Measurements from ENCODE around the gene OSBPL10.

Gene OSBPL10

DNA sequence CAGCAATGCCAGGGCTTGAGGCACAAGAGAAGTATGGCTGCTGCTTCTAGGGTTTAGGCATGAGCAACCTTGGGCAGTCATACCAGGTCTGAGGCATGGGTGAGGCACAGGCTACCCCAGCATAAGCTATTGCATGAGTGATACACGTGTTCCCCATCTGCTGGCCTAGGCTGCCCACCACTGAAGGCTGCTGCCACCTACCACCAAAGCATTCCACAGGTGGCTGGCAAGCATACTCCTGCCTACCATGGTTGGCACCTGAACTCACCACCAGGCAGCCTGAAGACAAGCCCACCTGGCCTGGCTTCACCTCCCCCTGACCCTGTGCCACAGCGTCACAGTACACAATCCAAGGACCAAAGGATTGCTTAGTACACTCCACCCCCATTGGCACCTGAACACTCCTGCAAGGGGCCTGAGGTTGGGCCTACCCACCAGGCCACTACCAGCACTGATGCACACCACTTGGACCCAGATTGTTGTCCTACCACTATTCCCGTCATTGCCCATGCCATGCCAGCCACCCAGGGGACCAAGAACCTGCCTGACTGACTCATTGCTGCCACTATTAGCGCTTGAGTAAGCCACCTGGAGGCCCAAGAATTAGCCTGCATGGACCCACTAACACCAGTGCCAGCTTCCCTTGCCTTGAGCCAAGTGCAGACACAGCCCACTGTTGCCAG is 332.6 kb downstream of the OSBPL10 start:
- DNase-seq = no peak

DNA sequence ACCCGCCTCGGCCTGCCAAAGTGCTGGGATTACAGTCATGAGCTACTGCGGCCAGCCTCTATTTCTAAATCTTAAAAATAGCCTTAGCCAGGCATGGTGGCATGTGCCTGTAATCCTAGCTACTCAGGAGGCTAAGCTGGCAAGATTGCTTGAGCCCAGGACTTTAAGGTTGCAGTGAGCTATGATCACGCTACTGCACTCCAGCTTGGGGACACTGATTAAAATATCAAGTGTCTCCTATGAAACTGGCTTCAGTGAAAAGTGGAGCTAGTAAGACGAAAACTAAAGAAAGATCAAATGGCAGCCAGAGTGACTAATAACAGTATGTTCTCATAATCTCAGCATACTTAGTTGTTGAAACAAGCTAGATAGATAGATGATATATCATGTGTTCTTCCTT is 335.8 kb downstream of the OSBPL10 start:
- DNase-seq = no peak

DNA sequence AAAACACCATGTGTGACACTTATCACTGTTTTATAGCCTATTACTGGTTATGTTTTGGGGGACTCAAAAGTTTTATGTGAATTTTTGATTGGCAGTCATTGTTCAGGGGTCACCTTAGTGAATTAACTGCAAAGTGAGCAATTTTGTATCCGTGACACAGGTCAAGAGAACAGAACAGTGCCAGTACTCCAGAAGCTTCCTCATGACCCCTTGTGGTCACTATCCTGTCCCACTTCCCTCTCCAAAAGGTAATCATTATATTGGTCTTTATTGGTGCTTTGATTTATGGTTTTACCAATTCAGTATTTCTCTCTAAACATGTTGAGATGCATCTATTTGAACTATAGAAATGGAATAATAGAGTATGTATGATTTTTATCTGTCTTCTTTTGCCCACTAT is 341.2 kb downstream of the OSBPL10 start:
- no peak for DNase-seq

DNA sequence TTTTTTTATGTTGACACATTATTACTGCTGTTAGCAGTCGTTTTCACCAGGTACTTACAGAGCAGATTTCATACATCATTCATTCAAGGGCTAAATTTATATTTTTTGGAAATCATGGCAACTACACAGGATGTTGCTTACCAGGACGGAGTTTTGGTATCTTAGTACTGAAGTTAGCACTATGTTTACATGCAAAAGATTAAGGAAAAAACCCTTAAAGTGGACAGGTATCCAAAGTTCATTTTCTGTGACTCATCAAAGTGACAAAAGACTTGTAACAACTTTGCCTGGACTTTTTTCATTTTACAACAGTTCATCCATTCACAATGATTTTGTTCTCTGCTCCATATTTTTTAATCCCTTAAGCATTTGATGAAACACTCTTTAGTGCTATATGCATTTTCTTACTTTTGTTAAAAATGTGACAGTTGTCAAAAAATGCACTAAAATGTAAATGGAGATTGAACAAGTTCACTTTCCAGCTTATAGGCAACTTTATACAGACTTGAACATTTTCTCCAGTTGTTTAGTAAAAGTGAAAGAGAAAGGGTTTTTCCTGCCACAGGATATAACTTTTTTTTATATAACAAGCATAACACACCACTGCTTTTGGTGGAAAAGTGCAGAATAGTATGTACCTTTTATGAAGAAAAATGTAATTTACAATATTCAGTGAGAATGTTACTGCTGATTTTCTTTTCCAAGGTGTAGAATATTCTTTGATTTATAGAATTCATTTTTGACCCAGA is 344.2 kb downstream of the OSBPL10 start:
- no peak for DNase-seq

DNA sequence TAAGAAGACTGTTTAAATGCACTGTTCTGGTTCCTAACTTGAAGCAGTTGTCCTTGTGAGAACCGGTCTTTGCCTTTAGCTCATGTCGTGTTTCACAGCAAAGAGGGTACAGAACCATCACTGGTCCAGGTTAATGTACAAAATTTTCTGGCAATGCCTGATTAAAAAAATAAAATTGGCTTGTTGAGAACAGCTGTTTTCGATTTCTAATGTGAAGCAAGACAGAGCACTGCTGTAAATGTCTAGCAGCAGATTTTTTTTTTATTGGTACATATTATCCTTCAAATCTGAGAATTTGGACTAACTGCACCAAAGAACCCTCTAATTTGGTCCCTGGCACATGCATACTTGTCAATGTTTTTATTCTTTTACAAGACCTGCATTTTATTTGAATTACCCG is 345.0 kb downstream of the OSBPL10 start:
- DNase-seq = no peak

DNA sequence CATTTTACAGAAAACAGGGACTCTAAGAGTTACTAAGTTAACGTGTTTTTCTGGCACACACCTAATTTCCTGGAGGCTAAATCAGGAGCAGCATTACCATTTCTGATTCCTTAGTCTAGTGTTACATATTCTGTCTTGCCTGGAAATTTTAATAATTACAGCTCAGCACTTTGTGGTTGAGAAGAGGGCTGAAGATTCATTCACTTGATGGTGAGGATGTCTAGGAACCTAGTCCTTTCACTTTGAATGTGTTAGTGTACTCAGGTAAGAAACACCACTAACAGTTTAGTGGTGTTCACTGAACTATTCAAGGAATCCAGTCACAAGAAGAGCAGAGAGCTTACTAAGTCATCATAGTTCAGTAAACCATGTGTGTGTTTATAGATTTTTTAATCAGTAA is 345.5 kb downstream of the OSBPL10 start:
- no peak for DNase-seq

DNA sequence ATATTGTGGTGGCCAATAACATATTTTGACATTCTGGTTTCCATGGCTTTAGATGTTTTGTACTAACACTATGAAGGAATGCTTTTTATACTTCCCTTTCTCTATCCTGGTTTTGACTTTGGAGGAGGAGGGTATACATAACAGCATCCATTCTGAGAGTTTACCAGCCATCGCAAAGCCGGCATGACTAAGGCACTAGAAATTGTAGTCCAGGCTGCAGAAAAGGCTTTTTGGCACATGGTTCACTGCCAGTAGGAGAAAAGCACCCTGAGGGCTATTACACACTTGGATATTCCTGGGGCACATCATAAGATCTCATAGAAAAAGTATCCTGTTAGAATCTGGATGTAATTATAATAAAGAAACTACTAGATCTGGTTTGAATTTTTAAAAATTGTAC is 346.6 kb downstream of the OSBPL10 start:
- DNase-seq = no peak

DNA sequence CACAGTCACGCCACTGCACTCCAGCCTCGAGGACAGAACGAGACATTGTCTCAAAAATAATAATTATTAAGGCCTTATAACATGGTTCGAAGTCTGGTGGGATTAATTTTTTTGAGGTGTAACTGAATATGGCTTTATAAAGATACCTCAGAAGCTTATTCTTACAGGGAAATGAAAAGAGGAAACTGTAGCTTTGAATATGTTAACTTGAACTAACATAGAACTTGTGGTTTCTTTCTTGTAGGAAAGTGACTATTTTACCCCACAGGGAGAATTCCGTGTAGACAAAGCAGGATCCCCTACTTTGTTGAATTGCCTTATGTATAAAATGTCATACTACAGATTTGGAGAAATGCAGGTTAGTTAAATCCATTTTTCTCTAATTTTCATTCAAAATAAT is 352.0 kb downstream of the OSBPL10 start:
- DNase-seq = no peak

DNA sequence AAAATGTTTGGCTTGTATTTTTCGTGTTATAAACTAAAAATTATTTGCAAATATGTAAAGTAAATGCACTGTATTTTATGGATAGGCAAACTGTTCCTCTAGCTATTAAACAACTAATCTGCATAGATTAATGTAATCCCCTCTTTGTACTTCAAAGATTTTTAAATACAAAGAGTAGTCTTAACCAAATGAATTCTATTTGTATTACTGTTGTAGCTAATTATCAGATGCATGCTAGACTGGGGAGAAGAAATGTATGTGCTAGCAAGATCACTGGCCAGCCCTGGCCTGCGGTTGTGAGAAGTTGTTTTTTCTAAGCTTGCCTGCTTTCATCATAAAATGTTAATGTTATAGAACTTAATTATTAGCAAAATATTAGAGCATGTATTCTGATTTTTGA is 355.7 kb downstream of the OSBPL10 start:
- no peak for DNase-seq

DNA sequence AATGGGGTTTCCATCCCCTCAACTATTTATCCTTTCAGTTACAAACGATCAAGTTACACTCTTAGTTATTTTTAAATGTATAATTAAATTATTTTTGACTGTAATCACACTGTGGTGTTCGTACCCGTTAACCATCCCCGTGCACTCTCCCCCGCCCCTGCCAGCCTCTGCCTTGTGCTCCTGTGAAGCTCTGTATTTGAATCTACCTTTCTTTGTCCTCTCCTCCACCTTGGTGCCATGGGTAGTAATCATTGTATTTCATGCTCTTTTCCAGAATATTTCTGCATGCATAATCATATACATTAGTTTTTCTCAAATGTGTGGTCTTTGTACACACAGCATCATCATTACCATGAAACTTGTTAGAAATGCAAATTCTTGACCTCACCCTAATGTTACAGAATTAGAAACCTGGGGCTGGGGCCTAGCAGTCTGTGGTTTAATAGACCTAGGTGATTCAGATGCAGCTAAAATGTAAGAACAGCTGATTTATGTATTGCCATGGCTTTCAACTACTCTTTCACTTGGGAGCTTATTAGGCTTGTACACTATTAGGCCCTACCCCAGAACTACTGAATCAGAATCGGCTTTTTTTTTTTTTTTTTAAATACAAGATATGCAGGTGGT is 356.9 kb downstream of the OSBPL10 start:
- no peak for DNase-seq

DNA sequence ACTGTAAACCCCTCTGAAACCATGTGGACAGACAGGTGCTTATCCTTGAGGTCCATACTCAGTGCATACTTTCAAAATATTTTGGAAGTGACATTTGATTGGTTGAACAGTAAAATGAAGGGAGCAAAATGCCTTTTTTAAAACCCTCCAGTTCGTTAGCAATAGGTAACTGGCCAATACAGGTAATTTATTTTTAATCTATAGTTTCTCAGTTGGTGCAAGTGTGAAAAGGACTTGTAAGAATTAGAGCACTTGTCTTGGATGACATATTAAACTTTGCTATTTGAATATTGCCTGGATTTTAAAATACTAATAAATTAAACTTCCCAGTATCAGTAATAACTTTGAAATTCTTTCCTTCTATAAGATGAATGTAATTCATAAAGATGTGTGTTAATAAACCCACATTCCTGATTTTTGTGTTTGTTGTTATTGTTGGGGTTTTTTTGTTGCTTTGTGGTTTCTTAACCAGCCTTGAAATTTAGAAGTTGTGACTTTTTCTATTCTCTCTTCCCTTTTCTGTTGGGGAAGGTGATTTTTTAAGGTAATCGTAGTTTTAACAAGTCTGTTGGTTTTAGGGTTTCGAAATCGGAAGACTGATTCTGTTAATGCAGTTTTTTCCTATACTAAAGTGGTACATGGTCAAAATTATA is 358.3 kb downstream of the OSBPL10 start:
- no peak for DNase-seq

DNA sequence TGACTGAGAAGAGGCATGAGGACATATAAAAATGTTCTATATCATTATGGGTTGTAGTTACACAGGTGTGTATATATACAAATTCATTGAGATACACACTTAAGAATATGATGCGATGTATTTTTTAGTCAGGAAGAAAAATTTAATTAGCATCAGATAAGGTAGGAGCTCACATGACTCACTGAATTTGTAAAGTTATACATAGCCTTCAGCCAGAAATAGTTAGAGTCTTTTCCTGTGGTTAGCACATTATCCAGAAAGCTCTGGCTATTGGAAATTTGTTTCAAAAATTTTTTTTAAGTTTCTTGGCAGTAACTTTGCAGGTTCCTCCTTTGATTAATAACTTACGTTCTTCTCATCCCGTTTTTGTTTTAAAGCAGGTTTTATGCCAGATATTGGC is 359.7 kb downstream of the OSBPL10 start:
- no peak for DNase-seq

DNA sequence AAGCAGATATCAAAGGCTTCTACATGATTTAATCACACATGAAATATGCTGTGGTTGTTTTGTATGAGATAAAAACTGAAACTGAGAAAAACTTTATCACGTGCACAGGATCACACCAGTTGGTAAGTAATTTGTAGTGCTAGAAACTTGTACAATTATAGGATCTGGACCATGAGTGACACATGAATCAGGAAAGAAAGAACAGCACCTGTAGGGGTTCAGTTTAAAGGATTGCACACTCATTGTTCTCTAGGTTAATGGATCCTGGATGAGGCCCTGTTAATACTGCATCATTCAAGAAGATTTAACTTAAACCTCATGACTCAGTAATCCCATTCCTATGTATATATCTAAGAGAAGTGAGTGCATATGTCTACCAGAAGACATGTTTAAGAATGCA is 360.4 kb downstream of the OSBPL10 start:
- no peak for DNase-seq

DNA sequence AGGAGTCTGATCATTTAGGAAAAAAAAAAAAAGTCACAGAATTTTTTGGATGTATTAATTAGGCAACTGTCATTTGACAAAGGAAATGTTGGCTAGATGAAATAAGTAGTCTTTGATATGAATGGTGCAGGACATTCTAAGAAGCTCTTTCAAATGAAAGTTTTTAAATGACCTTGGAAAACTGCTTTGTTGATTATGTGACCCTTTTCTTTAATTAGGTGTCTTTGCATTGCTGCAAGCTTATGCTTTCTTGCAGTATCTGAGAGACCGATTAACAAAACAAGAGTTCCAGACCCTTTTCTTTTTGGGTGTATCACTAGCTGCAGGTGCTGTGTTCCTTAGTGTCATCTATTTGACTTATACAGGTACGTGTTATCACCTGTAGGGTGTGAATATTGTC is 364.4 kb downstream of the OSBPL10 start:
- no peak for DNase-seq

DNA sequence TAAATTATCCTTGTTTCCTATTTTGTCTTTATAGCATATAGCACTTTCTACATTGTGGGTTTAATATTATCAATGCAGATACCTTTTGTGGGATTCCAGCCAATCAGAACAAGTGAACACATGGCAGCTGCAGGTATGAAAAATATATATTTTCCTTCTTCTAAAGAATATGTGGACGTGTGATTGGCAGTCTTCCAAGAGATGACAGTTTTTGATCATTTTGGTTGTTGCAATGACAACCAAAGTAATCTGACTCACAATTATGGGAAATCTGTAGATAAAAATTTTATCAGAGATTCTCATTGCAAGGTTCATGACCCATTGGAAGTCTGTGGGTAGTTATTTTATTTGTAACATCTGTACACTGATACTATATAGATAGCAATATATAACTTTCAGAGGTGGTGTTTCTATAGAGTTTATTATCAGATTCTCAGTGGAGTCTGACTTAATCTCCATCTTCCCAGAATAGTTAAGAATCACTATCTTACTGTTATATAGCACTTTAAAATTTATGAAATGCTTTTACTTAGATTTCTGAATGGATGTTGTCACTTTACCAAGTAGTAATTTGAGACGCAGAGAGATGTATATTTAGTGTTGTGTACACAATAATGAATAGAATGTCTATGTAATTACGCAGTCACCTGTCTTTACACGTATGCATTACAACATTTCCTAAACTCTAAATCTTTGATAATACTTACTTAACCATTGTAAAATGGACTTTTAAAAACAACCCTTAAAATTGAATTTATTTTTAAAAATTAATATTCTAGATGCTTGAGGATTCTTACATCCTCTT is 365.8 kb downstream of the OSBPL10 start:
- no peak for DNase-seq

DNA sequence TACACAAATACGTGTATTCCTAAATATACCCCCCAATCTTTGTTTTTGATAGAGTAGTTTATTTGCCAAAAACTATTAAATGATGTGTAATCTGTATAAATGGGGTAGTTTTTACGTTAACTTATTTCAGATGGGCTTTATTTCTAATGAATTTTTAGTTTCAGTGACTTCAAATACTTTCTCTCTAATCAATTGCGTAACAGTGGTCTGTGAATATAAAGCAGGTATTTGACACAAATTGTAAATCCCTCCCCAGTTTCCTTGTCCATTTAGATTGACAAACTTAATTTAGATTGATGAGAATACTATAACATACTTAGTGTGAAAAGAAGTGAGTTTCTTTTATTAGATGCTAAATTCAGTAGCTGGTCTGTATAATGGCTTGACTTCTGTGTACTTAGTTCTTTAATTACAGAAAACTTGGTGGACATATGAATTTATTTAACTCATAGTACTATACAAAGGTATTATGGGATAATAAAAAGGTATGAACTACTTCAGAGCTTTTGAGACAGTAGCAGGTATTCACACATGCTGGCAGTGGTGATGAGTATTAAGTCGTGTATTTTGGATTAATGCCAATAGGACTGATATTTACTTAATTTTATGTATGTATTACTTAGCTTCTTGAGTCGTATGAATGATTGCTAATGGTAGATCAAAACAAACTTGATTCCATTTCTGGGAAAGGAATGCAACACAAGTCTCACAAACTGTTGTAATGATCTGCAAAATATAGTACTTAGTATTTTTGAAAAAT is 366.7 kb downstream of the OSBPL10 start:
- DNase-seq = no peak

DNA sequence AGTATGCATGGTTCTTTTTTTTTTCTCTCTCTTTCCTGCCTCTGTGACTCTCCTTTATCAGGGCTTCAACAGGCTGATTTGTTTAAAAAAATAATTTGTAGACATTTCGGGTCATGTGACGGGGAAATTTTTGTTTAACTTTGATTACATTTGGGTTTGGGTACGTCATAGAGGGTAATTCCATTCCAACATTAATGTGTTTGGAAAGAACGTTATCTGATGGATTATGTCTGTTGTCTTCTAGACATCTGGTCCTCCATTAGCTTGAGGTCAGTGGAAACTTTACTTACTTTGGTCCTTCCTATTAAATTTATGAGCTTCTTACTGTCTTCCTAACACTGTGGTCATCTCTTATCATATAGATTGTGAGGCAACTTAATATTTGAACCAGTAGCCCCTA is 367.4 kb downstream of the OSBPL10 start:
- DNase-seq = no peak

DNA sequence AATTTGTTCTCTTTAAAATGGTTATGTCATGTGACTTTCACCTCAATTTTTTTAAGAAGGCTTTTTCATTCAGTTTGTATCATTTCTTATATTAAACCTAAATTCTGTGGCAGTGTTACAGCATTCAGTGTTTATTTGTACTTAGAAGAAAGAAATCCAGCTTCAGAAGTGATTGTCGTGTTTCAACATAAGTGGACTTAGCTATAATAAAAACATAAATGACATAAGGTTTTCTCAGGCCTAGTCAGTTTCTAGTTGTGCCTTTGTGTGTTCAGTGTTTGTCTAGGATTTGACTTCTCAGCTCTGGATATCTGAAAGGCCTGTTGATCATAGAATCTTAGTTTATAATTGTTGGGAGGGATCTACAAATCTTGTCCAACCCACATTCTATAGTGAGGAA is 367.9 kb downstream of the OSBPL10 start:
- no peak for DNase-seq
